HG03439 (cell line): ENCODE measurements around the gene NUMA1.

ENCODE experiments used
- ATAC-seq: cut with Tn5 transposase; IDR thresholded peaks from one replicate; pipeline ENCODE4 v1.9.1; 2021; ENCODE audit warnings: mild to moderate bottlenecking, moderate library complexity; ENCODE audit not compliant: unreplicated experiment

NUMA1 gene

GRCh38 chr11:71977090-71977489, 103.3 kb downstream of the NUMA1 start:
- ATAC-seq = no peak

GRCh38 chr11:71976551-71976950, 103.8 kb downstream of the NUMA1 start:
- ATAC-seq = no peak

- no peak for ATAC-seq
These were observed 108.7 kb downstream of the NUMA1 start for GRCh38 chr11:71971680-71972079.

GRCh38 chr11:71964641-71965040, 115.7 kb downstream of the NUMA1 start:
- ATAC-seq = no peak

GRCh38 chr11:71963468-71963867, 116.9 kb downstream of the NUMA1 start:
- ATAC-seq = no peak

- ATAC-seq = no peak
These were observed 117.8 kb downstream of the NUMA1 start for GRCh38 chr11:71962428-71963038.

GRCh38 chr11:71955898-71956456, 124.4 kb downstream of the NUMA1 start:
- ATAC-seq = no peak
